GM10248 (cell line): Measurements from ENCODE around the gene TMEM19.

Experiments used
- CTCF ChIA-PET: fragments of 300-600 bp; sonication (Branson Sonifier 250); formaldehyde crosslinking; extraction: SDS; loops from one replicate; lab custom pipeline; 2021; ENCODE audit warnings: antibody characterized with exemption; lab: Yijun Ruan, JAX
- POLR2A ChIA-PET: fragments of 350-650 bp; sonication (Branson Sonifier 250); formaldehyde crosslinking; extraction: SDS; loops from one replicate; lab custom pipeline; 2020; ENCODE audit warnings: antibody characterized with exemption; lab: Yijun Ruan, JAX
- DNase-seq: peaks from one replicate; pipeline ENCODE4 v3.0.0; 2012; ENCODE audit errors: extremely low spot score
- CTCF ChIP-seq: IDR thresholded peaks from 2 replicates; pipeline ENCODE4 v1.5.1; 2012; ENCODE audit warnings: mild to moderate bottlenecking, low read depth; ENCODE audit errors: extremely low read depth, missing control alignments, control extremely low read depth

Gene TMEM19

GRCh38 chr12:71653137-71653536 lies 32.7 kb upstream of the TMEM19 start:
- CTCF ChIA-PET = interaction anchor here (1.0 kb wide), 1 partner anchor 10 kb away, joined by 3 read pairs; no protein-coding TSS in a partner anchor

GRCh38 chr12:71654200-71654599 lies 31.7 kb upstream of the TMEM19 start:
- POLR2A ChIA-PET = no interaction called here
- DNase-seq = no peak
- no peak for TF ChIP-seq CTCF
- CTCF ChIA-PET = interaction anchor here (0.9 to 3.9 kb wide), 5 partner anchors 8 to 34 kb away, joined by 3 to 14 read pairs (median 4); no protein-coding TSS in a partner anchor

More at GRCh38 chr12:71653137-71653536, 32.7 kb upstream of the TMEM19 start:
- POLR2A ChIA-PET = no interaction called here
- no peak for DNase-seq
- TF ChIP-seq CTCF = no peak

GRCh38 chr12:71655495-71655894 lies 30.4 kb upstream of the TMEM19 start:
- POLR2A ChIA-PET = no interaction called here
- TF ChIP-seq CTCF = no peak
- no peak for DNase-seq
- CTCF ChIA-PET = interaction anchor here (1.0 to 3.9 kb wide), 4 partner anchors 7 to 19 kb away, joined by 3 to 14 read pairs (median 6); partner anchors contain the start of gene THAP2

GRCh38 chr12:71655907-71656306 lies 30.0 kb upstream of the TMEM19 start:
- TF ChIP-seq CTCF = no peak
- no peak for DNase-seq
- CTCF ChIA-PET = interaction anchor here (1.0 to 3.9 kb wide), 2 partner anchors 8 to 10 kb away, joined by 3 to 14 read pairs; partner anchors contain the start of gene THAP2
- POLR2A ChIA-PET = no interaction called here

- ChIA-PET POLR2A (no interaction called here), CTCF (interaction anchor here (3.9 kb wide), 1 partner anchor 11 kb away, joined by 14 read pairs; no protein-coding TSS in a partner anchor)
- no peak for TF ChIP-seq CTCF
- no peak for DNase-seq
Observed at GRCh38 chr12:71656740-71657139, 29.1 kb upstream of the TMEM19 start.

GRCh38 chr12:71661977-71662530 lies 23.8 kb upstream of the TMEM19 start:
- ChIA-PET CTCF (interaction anchor here (0.7 to 6.9 kb wide), 4 partner anchors 8 to 26 kb away, joined by 3 to 37 read pairs (median 15); no protein-coding TSS in a partner anchor), POLR2A (interaction anchor here (0.6 to 2.6 kb wide), 2 partner anchors 24 to 729 kb away, joined by 3 to 34 read pairs; partner anchors contain the start of gene TMEM19)
- no peak for TF ChIP-seq CTCF
- no peak for DNase-seq
